Ovary (tissue), 9 donors: ENCODE measurements around the gene TAP2. TPM values are rescaled to one million over a fixed set of nuclear protein-coding genes. Genes with fewer than 3 reads are reported as not detected.

ENCODE experiments used
- DNase-seq, 5 donors: peaks; one replicate each; pipeline ENCODE4 v3.0.0-alpha.2; 2019 to 2020
- H3K27ac ChIP-seq, 2 donors: fragments of 200-600 bp; one replicate each; pipeline versions ENCODE4 v1.5.1 to v1.8.0; 2019 to 2022
- H3K27me3 ChIP-seq: fragments of 200-600 bp; one replicate; pipeline ENCODE4 v1.8.0; 2022
- H3K36me3 ChIP-seq: fragments of 200-600 bp; sonication (generic); one replicate; pipeline ENCODE4 v1.5.1; 2019
- H3K4me1 ChIP-seq: one replicate; pipeline ENCODE4 v1.8.1; 2013; ENCODE audit warnings: mild to moderate bottlenecking, moderate library complexity; ENCODE audit not compliant: insufficient read depth
- H3K4me3 ChIP-seq: fragments of 200-600 bp; sonication (generic); one replicate; pipeline ENCODE4 v1.5.1; 2017
- H3K9me3 ChIP-seq, 2 donors: fragments of 200-600 bp in 1 of 2; sonication (generic) in 1 of 2; one replicate each; pipeline versions ENCODE4 v1.5.1 to v1.8.1; 2013 to 2019; ENCODE audit warnings: mild to moderate bottlenecking in 1 of 2, moderate library complexity in 1 of 2
- CTCF ChIP-seq, 3 donors: fragments of 450-650 bp in 2 of 3; fragments of 200-600 bp in 1 of 3; IDR thresholded peaks; one replicate each; pipeline versions ENCODE4 v1.5.1 to v1.8.0; 2016 to 2022; ENCODE audit warnings: antibody characterized with exemption in 3 of 3, mild to moderate bottlenecking in 1 of 3
- EP300 ChIP-seq: sonication (generic); formaldehyde crosslinking; IDR thresholded peaks from one replicate; pipeline ENCODE4 v1.6.1; 2017; ENCODE audit warnings: antibody characterized with exemption
- POLR2A ChIP-seq: fragments of 450-650 bp; IDR thresholded peaks from one replicate; pipeline ENCODE4 v1.6.1; 2017; ENCODE audit warnings: antibody characterized with exemption, mild to moderate bottlenecking, moderate library complexity
- WGBS, 3 donors: extraction: QIAGEN DNeasy Blood & Tissue Kit in 1 of 3; methylation state at CpG; one replicate each; pipeline versions ENCODE4 v1.1.5 to v1.1.7; 2013 to 2017; 5-methylcytosine and 5-hydroxymethylcytosine counted together
- intact Hi-C, 4 donors: fragments of 100-400 bp; cut with DNase I; formaldehyde crosslinking; loops; one replicate each; pipeline versions ENCODE4 v1.11.0 to v1.15.1; 2022 to 2023
- polyA plus RNA-seq, 2 donors: library from polyadenylated mRNA; stranded (reverse); fragments of 200-250 nt in 1 of 2; fragments of 350-450 nt in 1 of 2; fragmentation: Illumina TruSeq in 1 of 2; extraction: RNeasy Lipid Tissue Mini Kit (QIAGEN cat#74804) in 1 of 2; gene quantifications; one replicate each; pipeline ENCODE4 v1.2.3, GENCODE V29; 2013 to 2014
- total RNA-seq, 7 donors: library from RNA; depleted of rRNA in 2 of 7; stranded (reverse); fragments of >200 nt in 2 of 7; fragmentation: NEBNext Ultra II Directional in 3 of 7; extraction: Animal tissue kit (Norgen Biotek cat#: 25700) in 3 of 7; gene quantifications; one replicate each; pipeline versions ENCODE4 v1.1.0 to v1.2.4, GENCODE V29; 2016 to 2023
- donor health status: DM: no; HTN: no; CAD: no; lungs with moderate emphysema.
- donor health status: DM: no; HTN: no; CAD: no.
- donor health status: Bipolar disorder and iron deficiency.
- donor health status: DM: yes; HTN: yes; CAD: no.
- donor health status: DM: no; HTN: no; CAD: no.
- donor health status: DM: yes; HTN: yes; CAD: no.

Gene TAP2
- total and polyA plus RNA-seq, 9 donors: 8.9 to 23.8 (median 17.9) TPM

- Histone ChIP-seq H3K27me3 (no peaks in the 10 kb centered on the region), H3K36me3 (no peaks in the 10 kb centered on the region), H3K4me1 (no peaks in the 10 kb centered on the region), H3K4me3 (no peak overlapping the region), H3K27ac (no peak overlapping the region), H3K9me3 (no peaks in the 10 kb centered on the region)
- intact Hi-C loops: no loop called here
- TF ChIP-seq CTCF (IDR thresholded peaks at IDR 0.05): no peak
- 65 to 73% (median 67%) methylated on average over 3 of the region's 3 CpGs for WGBS, 3 donors
- no peak for DNase-seq
Observed at GRCh38 chr6:32819729-32820128, 18.8 kb downstream of the TAP2 start.

- intact Hi-C loops: no loop called here
- TF ChIP-seq POLR2A: no peak
- no peak for TF ChIP-seq CTCF (IDR thresholded peaks at IDR 0.05)
- TF ChIP-seq EP300: no peak
- Histone ChIP-seq H3K27ac (no peak overlapping the region), H3K4me3 (no peak overlapping the region), H3K9me3 (no peaks in the 10 kb centered on the region), H3K27me3 (no peaks in the 10 kb centered on the region), H3K36me3 (no peaks in the 10 kb centered on the region), H3K4me1 (no peaks in the 10 kb centered on the region)
- no peak for DNase-seq
- 39 to 50% (median 47%) methylated on average over 2 of the region's 2 CpGs for WGBS, 3 donors
Observed at GRCh38 chr6:32818867-32819266, 19.7 kb downstream of the TAP2 start.

- Histone ChIP-seq H3K9me3 (no peaks in the 10 kb centered on the region), H3K4me3 (no peak within 1 kb of the TSS), H3K36me3 (no peaks in the 10 kb centered on the region), H3K27ac (no peak within 1 kb of the TSS), H3K27me3 (no peaks in the 10 kb centered on the region), H3K4me1 (no peaks in the 10 kb centered on the region)
- DNase-seq: no peak
- TF ChIP-seq POLR2A: no peak
- no peak for TF ChIP-seq CTCF (IDR thresholded peaks at IDR 0.05)
- TF ChIP-seq EP300: no peak
- intact Hi-C loops: no loop called here
- WGBS, 3 donors: 71 to 73% (median 72%) methylated on average over 3 of the region's 3 CpGs
Observed at GRCh38 chr6:32816746-32817204, 21.8 kb downstream of the TAP2 start, which contains the start of gene HLA-DOB. HLA-DOB (minus strand) TSS chr6:32817002; CDS start chr6:32816951, 51 bp downstream.

- H3K9me3 ChIP-seq: no peaks in the 10 kb centered on the region
- no peak for DNase-seq
- intact Hi-C loops: no loop called here
- no peaks in the 10 kb centered on the region for H3K4me1 ChIP-seq
- no peaks in the 10 kb centered on the region for H3K27me3 ChIP-seq
- H3K36me3 ChIP-seq: no peaks in the 10 kb centered on the region
- WGBS, 3 donors: 92 to 99% (median 95%) methylated on average over 2 of the region's 2 CpGs
- no peak overlapping the region for H3K4me3 ChIP-seq
- TF ChIP-seq CTCF (IDR thresholded peaks at IDR 0.05) (no peak), EP300 (no peak), POLR2A (no peak)
- H3K27ac ChIP-seq: no peak overlapping the region
Observed at GRCh38 chr6:32815996-32816395, 22.5 kb downstream of the TAP2 start.
